CD4-positive, alpha-beta T cell treated with Interleukin-15 for 4 hours (primary cell): ENCODE results near the gene AP2A1.

Experiments used
- DNase-seq: peaks from one replicate; pipeline ENCODE4 v3.0.0-alpha.2; 2020; ENCODE audit warnings: low spot score

Gene AP2A1

GRCh38 chr19:49766007-49766929, 533 bp upstream of the AP2A1 start:
- peak; percentile 100 for DNase-seq

- DNase-seq: no peak
Observed at GRCh38 chr19:49767381-49767780, 580 bp downstream of the AP2A1 start.

- no peak for DNase-seq
Observed at GRCh38 chr19:49767967-49768581, 1.3 kb downstream of the AP2A1 start.

- no peak for DNase-seq
Observed at GRCh38 chr19:49770529-49770928, 3.7 kb downstream of the AP2A1 start.

- DNase-seq: no peak
Observed at GRCh38 chr19:49771674-49772139, 4.9 kb downstream of the AP2A1 start.

GRCh38 chr19:49772850-49773432, 6.1 kb downstream of the AP2A1 start:
- DNase-seq: no peak

- DNase-seq: no peak
Observed at GRCh38 chr19:49773663-49774350, 7.0 kb downstream of the AP2A1 start.

- DNase-seq: no peak
Observed at GRCh38 chr19:49774969-49775368, 8.2 kb downstream of the AP2A1 start.

- DNase-seq: no peak
Observed at GRCh38 chr19:49775742-49776370, 9.1 kb downstream of the AP2A1 start.

- DNase-seq: no peak
Observed at GRCh38 chr19:49776371-49776764, 9.6 kb downstream of the AP2A1 start.

- no peak for DNase-seq
Observed at GRCh38 chr19:49779731-49780555, 13.1 kb downstream of the AP2A1 start.

GRCh38 chr19:49780861-49781260, 14.1 kb downstream of the AP2A1 start:
- no peak for DNase-seq

- no peak for DNase-seq
Observed at GRCh38 chr19:49781394-49781793, 14.6 kb downstream of the AP2A1 start.

GRCh38 chr19:49782515-49782914, 15.7 kb downstream of the AP2A1 start:
- DNase-seq: no peak

GRCh38 chr19:49786376-49786820, 19.6 kb downstream of the AP2A1 start:
- no peak for DNase-seq

GRCh38 chr19:49787746-49788145, 20.9 kb downstream of the AP2A1 start:
- DNase-seq: no peak

GRCh38 chr19:49788857-49789256, 22.1 kb downstream of the AP2A1 start:
- DNase-seq: no peak

- no peak for DNase-seq
Observed at GRCh38 chr19:49790866-49791265, 24.1 kb downstream of the AP2A1 start.

- no peak for DNase-seq
Observed at GRCh38 chr19:49791776-49792445, 25.1 kb downstream of the AP2A1 start.

GRCh38 chr19:49792829-49793560, 26.2 kb downstream of the AP2A1 start:
- no peak for DNase-seq
